H1 (cell line): Measurements from ENCODE around the gene SPTBN1. TPM values are rescaled to one million over a fixed set of nuclear protein-coding genes. Genes with fewer than 3 reads are reported as not detected.

Source experiments
- CTCF ChIA-PET: fragments of 300-600 bp; sonication (Branson Sonifier 250); formaldehyde crosslinking; loops from one replicate; lab custom pipeline; 2021; ENCODE audit not compliant: partially characterized antibody; lab: Charles Lee
- POLR2A ChIA-PET: fragments of 300-600 bp; sonication (Branson Sonifier 250); formaldehyde crosslinking; loops from one replicate; lab custom pipeline; 2021; ENCODE audit warnings: inconsistent platforms; ENCODE audit not compliant: partially characterized antibody; lab: Charles Lee
- DNase-seq, 2 experiments: peaks; one replicate each; pipeline versions ENCODE4 v3.0.0 to v3.0.0-alpha.2; 2010 to 2022; ENCODE audit warnings: low spot score in 2 of 2, low read depth in 1 of 2, mixed read lengths in 1 of 2
- FAIRE-seq: peaks from 2 replicates; lab custom pipeline; 2011; peaks lifted over from hg19 to GRCh38; lab: Jason Lieb, UNC
- H2AFZ ChIP-seq: 2 replicates; pipeline ENCODE4 v1.8.1; 2012; ENCODE audit warnings: low read length, inconsistent platforms
- H2AK5ac ChIP-seq: 2 replicates; pipeline ENCODE4 v1.6.1; 2013; ENCODE audit warnings: low read depth, low read length
- H2BK120ac ChIP-seq: replicated peaks from 2 replicates; pipeline ENCODE3; 2013; ENCODE audit warnings: low read depth, low read length, inconsistent platforms
- H2BK12ac ChIP-seq: 2 replicates; pipeline ENCODE4 v1.6.1; 2013; ENCODE audit warnings: low read depth, low read length
- H2BK15ac ChIP-seq: 2 replicates; pipeline ENCODE4 v1.6.1; 2013; ENCODE audit warnings: low read length
- H2BK20ac ChIP-seq: 2 replicates; pipeline ENCODE4 v1.6.1; 2013; ENCODE audit warnings: low read length
- H2BK5ac ChIP-seq: 2 replicates; pipeline ENCODE4 v1.6.1; 2013; ENCODE audit warnings: low read depth, low read length
- H3K14ac ChIP-seq: 2 replicates; pipeline ENCODE4 v1.6.1; 2013; ENCODE audit warnings: inconsistent platforms; ENCODE audit not compliant: insufficient read length
- H3K18ac ChIP-seq: 2 replicates; pipeline ENCODE4 v1.6.1; 2013; ENCODE audit warnings: low read length; ENCODE audit errors: extremely low read depth
- H3K23ac ChIP-seq: 2 replicates; pipeline ENCODE4 v1.6.1; 2013; ENCODE audit warnings: inconsistent platforms; ENCODE audit not compliant: insufficient read length
- H3K23me2 ChIP-seq: 2 replicates; pipeline ENCODE4 v1.6.1; 2013; ENCODE audit warnings: low read depth, low read length
- H3K27ac ChIP-seq: 2 replicates; pipeline ENCODE4 v1.6.1; 2011; ENCODE audit warnings: low read depth, low read length, inconsistent platforms
- H3K27me3 ChIP-seq, 4 experiments: replicated peaks in 1 of 4; 1 replicate in 1 of 4; 2 replicates in 3 of 4; pipeline versions ENCODE4 v1.6.1 to v1.8.1; 2011 to 2013; ENCODE audit warnings: low read length in 3 of 4, mild to moderate bottlenecking in 3 of 4, inconsistent platforms in 2 of 4, mixed read lengths in 2 of 4, moderate library complexity in 1 of 4; ENCODE audit not compliant: control insufficient read depth in 3 of 4, insufficient read depth in 3 of 4; ENCODE audit errors: extremely low read depth in 1 of 4
- H3K36me3 ChIP-seq, 4 experiments: 2 replicates each; pipeline versions ENCODE4 v1.6.1 to v1.8.1; 2011 to 2013; ENCODE audit warnings: mild to moderate bottlenecking in 4 of 4, low read length in 3 of 4, moderate library complexity in 2 of 4, control low read depth in 1 of 4, inconsistent platforms in 1 of 4; ENCODE audit not compliant: insufficient read depth in 4 of 4, control insufficient read depth in 2 of 4
- H3K4ac ChIP-seq: replicated peaks from 2 replicates; pipeline ENCODE3; 2013; ENCODE audit warnings: low read length, low read depth, mixed read lengths, inconsistent platforms; ENCODE audit not compliant: insufficient read length
- H3K4me1 ChIP-seq, 4 experiments: replicated peaks in 1 of 4; 1 replicate in 1 of 4; 2 replicates in 3 of 4; pipeline versions ENCODE4 v1.6.1 to v1.8.1; 2011 to 2013; ENCODE audit warnings: low read length in 3 of 4, inconsistent platforms in 2 of 4, mixed read lengths in 1 of 4; ENCODE audit not compliant: insufficient read depth in 4 of 4, control insufficient read depth in 3 of 4
- H3K4me2 ChIP-seq, 2 experiments: 2 replicates each; pipeline versions ENCODE4 v1.6.1 to v1.8.1; 2011 to 2013; ENCODE audit warnings: low read depth in 2 of 2, low read length in 2 of 2, control low read depth in 1 of 2, inconsistent platforms in 1 of 2, mild to moderate bottlenecking in 1 of 2; ENCODE audit not compliant: insufficient read depth in 1 of 2
- H3K4me3 ChIP-seq, 4 experiments: fragments of 200-600, 300-600 bp in 1 of 4; sonication (generic), shearing (Covaris generic), sonication (Bioruptor Twin) in 1 of 4; 2 replicates each; pipeline versions ENCODE4 v1.5.1 to v1.8.1; 2011 to 2016; ENCODE audit warnings: low read length in 4 of 4, low read depth in 3 of 4, control low read depth in 2 of 4, inconsistent platforms in 2 of 4, mild to moderate bottlenecking in 2 of 4, mixed read lengths in 1 of 4, moderate library complexity in 1 of 4; ENCODE audit not compliant: insufficient read depth in 2 of 4; ENCODE audit errors: extremely low read depth in 1 of 4
- H3K56ac ChIP-seq: replicated peaks from 2 replicates; pipeline ENCODE3; 2013; ENCODE audit warnings: low read depth, mild to moderate bottlenecking, mixed read lengths, low read length, inconsistent platforms; ENCODE audit not compliant: insufficient read length
- H3K79me1 ChIP-seq: 2 replicates; pipeline ENCODE4 v1.6.1; 2013; ENCODE audit warnings: low read depth, low read length, control low read depth
- H3K79me2 ChIP-seq, 2 experiments: 2 replicates each; pipeline versions ENCODE4 v1.6.1 to v1.8.1; 2012 to 2013; ENCODE audit warnings: low read length in 2 of 2, mild to moderate bottlenecking in 2 of 2, inconsistent platforms in 1 of 2; ENCODE audit not compliant: insufficient read depth in 2 of 2, control insufficient read depth in 1 of 2
- H3K9ac ChIP-seq, 4 experiments: replicated peaks in 1 of 4; 1 replicate in 1 of 4; 2 replicates in 3 of 4; pipeline versions ENCODE4 v1.6.1 to v1.8.1; 2011 to 2013; ENCODE audit warnings: low read depth in 3 of 4, low read length in 3 of 4, control low read depth in 2 of 4, mild to moderate bottlenecking in 2 of 4, moderate library complexity in 2 of 4, inconsistent platforms in 1 of 4; ENCODE audit errors: extremely low read depth in 1 of 4
- H3K9me3 ChIP-seq, 2 experiments: 2 replicates each; pipeline versions ENCODE4 v1.6.1 to v1.8.1; 2012 to 2013; ENCODE audit warnings: mild to moderate bottlenecking in 2 of 2, moderate library complexity in 2 of 2, control low read depth in 1 of 2, inconsistent platforms in 1 of 2, low read depth in 1 of 2, low read length in 1 of 2, mixed read lengths in 1 of 2; ENCODE audit not compliant: insufficient read depth in 2 of 2
- H4K20me1 ChIP-seq, 2 experiments: replicated peaks in 1 of 2; 2 replicates each; pipeline versions ENCODE3 to v1.8.1; 2011 to 2013; ENCODE audit warnings: inconsistent platforms in 2 of 2, low read length in 2 of 2, mild to moderate bottlenecking in 1 of 2; ENCODE audit not compliant: insufficient read depth in 2 of 2, control insufficient read depth in 1 of 2
- H4K5ac ChIP-seq: 2 replicates; pipeline ENCODE4 v1.6.1; 2013; ENCODE audit warnings: low read length, low read depth, mixed read lengths, inconsistent platforms; ENCODE audit not compliant: insufficient read length
- H4K8ac ChIP-seq: 2 replicates; pipeline ENCODE4 v1.8.0; 2013; ENCODE audit warnings: mild to moderate bottlenecking, moderate library complexity, low read length, inconsistent platforms; ENCODE audit not compliant: insufficient read depth; ENCODE audit errors: extremely low read depth
- H4K91ac ChIP-seq: replicated peaks from 2 replicates; pipeline ENCODE3; 2013; ENCODE audit warnings: low read length, mixed read lengths, inconsistent platforms; ENCODE audit not compliant: insufficient read length
- CEBPB ChIP-seq: IDR thresholded peaks from 2 replicates; pipeline ENCODE4 v1.6.1; 2012; ENCODE audit warnings: low read depth, low read length
- WGBS, 2 experiments: shearing (Covaris generic) in 1 of 2; methylation state at CpG; one replicate each; pipeline versions ENCODE4 v1.1.6 to v1.1.7; 2013 to 2015; ENCODE audit warnings: low lambda C conversion rate in 2 of 2, mixed read lengths in 2 of 2, inconsistent platforms in 1 of 2, low coverage in 1 of 2, missing lambda C conversion rate in 1 of 2; ENCODE audit not compliant: insufficient replicate concordance in 2 of 2, insufficient coverage in 1 of 2, insufficient read length in 1 of 2; ENCODE audit errors: extremely low coverage in 1 of 2, missing lambda C conversion rate in 1 of 2; 5-methylcytosine and 5-hydroxymethylcytosine counted together
- polyA plus RNA-seq, 7 experiments: library from polyadenylated mRNA; depleted of rRNA in 3 of 7; stranded (reverse) in 5 of 7; unstranded in 2 of 7; fragments of >200 nt in 5 of 7; fragments of 200-250 nt in 2 of 7; gene quantifications; 1 replicate in 5 of 7; 2 replicates in 1 of 7; 4 replicates in 1 of 7; pipeline versions ENCODE4 v1.2.1 to v1.2.3, GENCODE V29; 2011 to 2013; ENCODE audit warnings: missing spikeins in 2 of 7, mixed read lengths in 2 of 7
- total RNA-seq: library from RNA; stranded (reverse); fragmentation: NEBNext Ultra II Directional; extraction: Animal tissue kit (Norgen Biotek cat#: 25700); gene quantifications from 2 replicates; pipeline ENCODE4 v1.2.1, GENCODE V29; 2021

SPTBN1 gene
- total and polyA plus RNA-seq, 2 of the 8 experiments (the other 6 are each of a cell fraction or from before 2014, with no cell fraction given), result 31.8 to 180 TPM

GRCh38 chr2:54701029-54701428 lies 244.9 kb downstream of the SPTBN1 start:
- Histone ChIP-seq H3K4me2 (no peak overlapping the region), H4K91ac (no peak overlapping the region), H3K56ac (no peak overlapping the region), H3K9ac (no peak overlapping the region), H2AK5ac (no peak overlapping the region), H3K14ac (no peak overlapping the region), H3K79me2 (no peaks in the 10 kb centered on the region), H3K79me1 (no peaks in the 10 kb centered on the region), H3K36me3 (no peaks in the 10 kb centered on the region), H4K20me1 (no peaks in the 10 kb centered on the region), H2BK12ac (no peak overlapping the region), H3K27me3 (no peaks in the 10 kb centered on the region), H3K4me3 (no peak overlapping the region), H4K8ac (no peak overlapping the region), H3K27ac (no peak overlapping the region), H3K4me1 (no peaks in the 10 kb centered on the region), H3K23me2 (no peaks in the 10 kb centered on the region), H3K23ac (no peak overlapping the region), H4K5ac (no peak overlapping the region), H2BK15ac (no peak overlapping the region), H2BK120ac (no peak overlapping the region), H3K4ac (no peak overlapping the region), H3K18ac (no peak overlapping the region), H3K9me3 (peaks cover 0 to 7% of the 10 kb centered on the region in 2 experiments; a peak in 1 of 4 replicates), H2AFZ (no peak overlapping the region), H2BK20ac (no peak overlapping the region), H2BK5ac (no peak overlapping the region)
- 81% methylated on average over 2 of the region's 2 CpGs; no CpG with 5 or more reads in 1 of the 2 experiments for WGBS, 2 experiments
- TF ChIP-seq CEBPB, result no peak
- DNase-seq (no peak), FAIRE-seq (no peak)
- ChIA-PET CTCF (interaction anchor here (2.2 to 9.5 kb wide), 2 partner anchors 37 to 43 kb away, joined by 12 to 179 read pairs; no protein-coding TSS in a partner anchor), POLR2A (no interaction called here)
